H1 (cell line): ENCODE results near the gene CA7. TPM values are rescaled to one million over a fixed set of nuclear protein-coding genes. Genes with fewer than 3 reads are reported as not detected.

Source experiments
- CTCF ChIA-PET: fragments of 300-600 bp; sonication (Branson Sonifier 250); formaldehyde crosslinking; loops from one replicate; lab custom pipeline; 2021; ENCODE audit not compliant: partially characterized antibody; lab: Charles Lee
- POLR2A ChIA-PET: fragments of 300-600 bp; sonication (Branson Sonifier 250); formaldehyde crosslinking; loops from one replicate; lab custom pipeline; 2021; ENCODE audit warnings: inconsistent platforms; ENCODE audit not compliant: partially characterized antibody; lab: Charles Lee
- DNase-seq, 2 experiments: peaks; one replicate each; pipeline versions ENCODE4 v3.0.0 to v3.0.0-alpha.2; 2010 to 2022; ENCODE audit warnings: low spot score in 2 of 2, low read depth in 1 of 2, mixed read lengths in 1 of 2
- FAIRE-seq: peaks from 2 replicates; lab custom pipeline; 2011; peaks lifted over from hg19 to GRCh38; lab: Jason Lieb, UNC
- H2AFZ ChIP-seq: 2 replicates; pipeline ENCODE4 v1.8.1; 2012; ENCODE audit warnings: low read length, inconsistent platforms
- H2AK5ac ChIP-seq: 2 replicates; pipeline ENCODE4 v1.6.1; 2013; ENCODE audit warnings: low read depth, low read length
- H2BK120ac ChIP-seq: replicated peaks from 2 replicates; pipeline ENCODE3; 2013; ENCODE audit warnings: low read depth, low read length, inconsistent platforms
- H2BK12ac ChIP-seq: 2 replicates; pipeline ENCODE4 v1.6.1; 2013; ENCODE audit warnings: low read depth, low read length
- H2BK15ac ChIP-seq: 2 replicates; pipeline ENCODE4 v1.6.1; 2013; ENCODE audit warnings: low read length
- H2BK20ac ChIP-seq: 2 replicates; pipeline ENCODE4 v1.6.1; 2013; ENCODE audit warnings: low read length
- H2BK5ac ChIP-seq: 2 replicates; pipeline ENCODE4 v1.6.1; 2013; ENCODE audit warnings: low read depth, low read length
- H3K14ac ChIP-seq: 2 replicates; pipeline ENCODE4 v1.6.1; 2013; ENCODE audit warnings: inconsistent platforms; ENCODE audit not compliant: insufficient read length
- H3K18ac ChIP-seq: 2 replicates; pipeline ENCODE4 v1.6.1; 2013; ENCODE audit warnings: low read length; ENCODE audit errors: extremely low read depth
- H3K23ac ChIP-seq: 2 replicates; pipeline ENCODE4 v1.6.1; 2013; ENCODE audit warnings: inconsistent platforms; ENCODE audit not compliant: insufficient read length
- H3K23me2 ChIP-seq: 2 replicates; pipeline ENCODE4 v1.6.1; 2013; ENCODE audit warnings: low read depth, low read length
- H3K27ac ChIP-seq: 2 replicates; pipeline ENCODE4 v1.6.1; 2011; ENCODE audit warnings: low read depth, low read length, inconsistent platforms
- H3K27me3 ChIP-seq, 4 experiments: replicated peaks in 1 of 4; 1 replicate in 1 of 4; 2 replicates in 3 of 4; pipeline versions ENCODE4 v1.6.1 to v1.8.1; 2011 to 2013; ENCODE audit warnings: low read length in 3 of 4, mild to moderate bottlenecking in 3 of 4, inconsistent platforms in 2 of 4, mixed read lengths in 2 of 4, moderate library complexity in 1 of 4; ENCODE audit not compliant: control insufficient read depth in 3 of 4, insufficient read depth in 3 of 4; ENCODE audit errors: extremely low read depth in 1 of 4
- H3K36me3 ChIP-seq, 4 experiments: 2 replicates each; pipeline versions ENCODE4 v1.6.1 to v1.8.1; 2011 to 2013; ENCODE audit warnings: mild to moderate bottlenecking in 4 of 4, low read length in 3 of 4, moderate library complexity in 2 of 4, control low read depth in 1 of 4, inconsistent platforms in 1 of 4; ENCODE audit not compliant: insufficient read depth in 4 of 4, control insufficient read depth in 2 of 4
- H3K4ac ChIP-seq: replicated peaks from 2 replicates; pipeline ENCODE3; 2013; ENCODE audit warnings: low read length, low read depth, mixed read lengths, inconsistent platforms; ENCODE audit not compliant: insufficient read length
- H3K4me1 ChIP-seq, 4 experiments: replicated peaks in 1 of 4; 1 replicate in 1 of 4; 2 replicates in 3 of 4; pipeline versions ENCODE4 v1.6.1 to v1.8.1; 2011 to 2013; ENCODE audit warnings: low read length in 3 of 4, inconsistent platforms in 2 of 4, mixed read lengths in 1 of 4; ENCODE audit not compliant: insufficient read depth in 4 of 4, control insufficient read depth in 3 of 4
- H3K4me2 ChIP-seq, 2 experiments: 2 replicates each; pipeline versions ENCODE4 v1.6.1 to v1.8.1; 2011 to 2013; ENCODE audit warnings: low read depth in 2 of 2, low read length in 2 of 2, control low read depth in 1 of 2, inconsistent platforms in 1 of 2, mild to moderate bottlenecking in 1 of 2; ENCODE audit not compliant: insufficient read depth in 1 of 2
- H3K4me3 ChIP-seq, 4 experiments: fragments of 200-600, 300-600 bp in 1 of 4; sonication (generic), shearing (Covaris generic), sonication (Bioruptor Twin) in 1 of 4; 2 replicates each; pipeline versions ENCODE4 v1.5.1 to v1.8.1; 2011 to 2016; ENCODE audit warnings: low read length in 4 of 4, low read depth in 3 of 4, control low read depth in 2 of 4, inconsistent platforms in 2 of 4, mild to moderate bottlenecking in 2 of 4, mixed read lengths in 1 of 4, moderate library complexity in 1 of 4; ENCODE audit not compliant: insufficient read depth in 2 of 4; ENCODE audit errors: extremely low read depth in 1 of 4
- H3K56ac ChIP-seq: replicated peaks from 2 replicates; pipeline ENCODE3; 2013; ENCODE audit warnings: low read depth, mild to moderate bottlenecking, mixed read lengths, low read length, inconsistent platforms; ENCODE audit not compliant: insufficient read length
- H3K79me1 ChIP-seq: 2 replicates; pipeline ENCODE4 v1.6.1; 2013; ENCODE audit warnings: low read depth, low read length, control low read depth
- H3K79me2 ChIP-seq, 2 experiments: 2 replicates each; pipeline versions ENCODE4 v1.6.1 to v1.8.1; 2012 to 2013; ENCODE audit warnings: low read length in 2 of 2, mild to moderate bottlenecking in 2 of 2, inconsistent platforms in 1 of 2; ENCODE audit not compliant: insufficient read depth in 2 of 2, control insufficient read depth in 1 of 2
- H3K9ac ChIP-seq, 4 experiments: replicated peaks in 1 of 4; 1 replicate in 1 of 4; 2 replicates in 3 of 4; pipeline versions ENCODE4 v1.6.1 to v1.8.1; 2011 to 2013; ENCODE audit warnings: low read depth in 3 of 4, low read length in 3 of 4, control low read depth in 2 of 4, mild to moderate bottlenecking in 2 of 4, moderate library complexity in 2 of 4, inconsistent platforms in 1 of 4; ENCODE audit errors: extremely low read depth in 1 of 4
- H3K9me3 ChIP-seq, 2 experiments: 2 replicates each; pipeline versions ENCODE4 v1.6.1 to v1.8.1; 2012 to 2013; ENCODE audit warnings: mild to moderate bottlenecking in 2 of 2, moderate library complexity in 2 of 2, control low read depth in 1 of 2, inconsistent platforms in 1 of 2, low read depth in 1 of 2, low read length in 1 of 2, mixed read lengths in 1 of 2; ENCODE audit not compliant: insufficient read depth in 2 of 2
- H4K20me1 ChIP-seq, 2 experiments: replicated peaks in 1 of 2; 2 replicates each; pipeline versions ENCODE3 to v1.8.1; 2011 to 2013; ENCODE audit warnings: inconsistent platforms in 2 of 2, low read length in 2 of 2, mild to moderate bottlenecking in 1 of 2; ENCODE audit not compliant: insufficient read depth in 2 of 2, control insufficient read depth in 1 of 2
- H4K5ac ChIP-seq: 2 replicates; pipeline ENCODE4 v1.6.1; 2013; ENCODE audit warnings: low read length, low read depth, mixed read lengths, inconsistent platforms; ENCODE audit not compliant: insufficient read length
- H4K8ac ChIP-seq: 2 replicates; pipeline ENCODE4 v1.8.0; 2013; ENCODE audit warnings: mild to moderate bottlenecking, moderate library complexity, low read length, inconsistent platforms; ENCODE audit not compliant: insufficient read depth; ENCODE audit errors: extremely low read depth
- H4K91ac ChIP-seq: replicated peaks from 2 replicates; pipeline ENCODE3; 2013; ENCODE audit warnings: low read length, mixed read lengths, inconsistent platforms; ENCODE audit not compliant: insufficient read length
- BACH1 ChIP-seq: IDR thresholded peaks from 2 replicates; pipeline ENCODE4 v1.6.1; 2012; ENCODE audit warnings: low read length, improper control_type of control experiment
- BCL11A ChIP-seq, 2 experiments: IDR thresholded peaks; one replicate each; pipeline ENCODE4 v1.6.1; 2011; ENCODE audit warnings: low read depth in 2 of 2, low read length in 2 of 2, mild to moderate bottlenecking in 2 of 2
- EGR1 ChIP-seq: IDR thresholded peaks from 2 replicates; pipeline ENCODE4 v1.6.1; 2011; ENCODE audit warnings: low read depth, low read length, borderline replicate concordance
- KDM1A ChIP-seq: fragments of 200-600, 300-600 bp; sonication (generic); IDR thresholded peaks from 2 replicates; pipeline ENCODE4 v1.7.1; 2016; ENCODE audit warnings: mild to moderate bottlenecking, low read length, borderline replicate concordance
- PHF8 ChIP-seq: fragments of 200-600 bp; sonication (generic); conservative IDR thresholded peaks from 2 replicates; pipeline ENCODE4 v1.7.1; 2012; ENCODE audit warnings: low read depth, mild to moderate bottlenecking, inconsistent platforms, low read length, moderate library complexity
- RNF2 ChIP-seq: fragments of 200-900, 300-1000 bp; sonication (generic); IDR thresholded peaks from 2 replicates; pipeline ENCODE4 v1.7.1; 2016; ENCODE audit warnings: borderline replicate concordance, low read depth, mild to moderate bottlenecking, antibody characterized with exemption, low read length; ENCODE audit not compliant: poor library complexity, severe bottlenecking; ENCODE audit errors: missing control alignments
- SP4 ChIP-seq: IDR thresholded peaks from 2 replicates; pipeline ENCODE4 v1.6.1; 2012; ENCODE audit warnings: low read length, inconsistent platforms
- USF2 ChIP-seq: IDR thresholded peaks from 2 replicates; pipeline ENCODE4 v1.6.1; 2011; ENCODE audit warnings: low read length, improper control_type of control experiment
- WGBS, 2 experiments: shearing (Covaris generic) in 1 of 2; methylation state at CpG; one replicate each; pipeline versions ENCODE4 v1.1.6 to v1.1.7; 2013 to 2015; ENCODE audit warnings: low lambda C conversion rate in 2 of 2, mixed read lengths in 2 of 2, inconsistent platforms in 1 of 2, low coverage in 1 of 2, missing lambda C conversion rate in 1 of 2; ENCODE audit not compliant: insufficient replicate concordance in 2 of 2, insufficient coverage in 1 of 2, insufficient read length in 1 of 2; ENCODE audit errors: extremely low coverage in 1 of 2, missing lambda C conversion rate in 1 of 2; 5-methylcytosine and 5-hydroxymethylcytosine counted together
- polyA plus RNA-seq, 7 experiments: library from polyadenylated mRNA; depleted of rRNA in 3 of 7; stranded (reverse) in 5 of 7; unstranded in 2 of 7; fragments of >200 nt in 5 of 7; fragments of 200-250 nt in 2 of 7; gene quantifications; 1 replicate in 5 of 7; 2 replicates in 1 of 7; 4 replicates in 1 of 7; pipeline versions ENCODE4 v1.2.1 to v1.2.3, GENCODE V29; 2011 to 2013; ENCODE audit warnings: missing spikeins in 2 of 7, mixed read lengths in 2 of 7
- total RNA-seq: library from RNA; stranded (reverse); fragmentation: NEBNext Ultra II Directional; extraction: Animal tissue kit (Norgen Biotek cat#: 25700); gene quantifications from 2 replicates; pipeline ENCODE4 v1.2.1, GENCODE V29; 2021

The CA7 gene
- total and polyA plus RNA-seq, 2 of the 8 experiments (the other 6 are each of a cell fraction or from before 2014, with no cell fraction given), result 1.7 to 2.7 TPM

DNA sequence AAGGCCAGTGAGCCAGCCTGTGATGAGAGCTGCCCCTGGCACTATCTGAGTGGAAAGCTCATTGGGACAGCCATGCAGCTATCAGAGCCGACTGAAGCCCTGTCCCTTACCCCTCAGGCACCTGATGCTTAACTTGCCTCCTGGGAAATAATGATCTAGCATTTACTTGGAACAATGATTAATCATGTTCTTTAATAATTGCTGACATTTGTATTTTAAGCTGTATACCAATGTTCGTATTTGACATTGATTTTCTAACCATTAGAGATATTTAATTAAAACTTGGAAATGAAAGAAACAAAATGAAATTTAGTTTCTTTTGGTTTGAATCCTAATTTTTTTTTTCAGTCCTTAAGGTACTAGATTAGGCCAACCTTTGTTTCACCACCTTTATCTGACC is 46.6 kb downstream of the CA7 start:
- H2BK20ac ChIP-seq, result no peak overlapping the region
- no peaks in the 10 kb centered on the region for H3K4me1 ChIP-seq
- H2BK12ac ChIP-seq, result no peak overlapping the region
- H3K4ac ChIP-seq, result no peak overlapping the region
- H4K20me1 ChIP-seq, result peaks cover 9 to 14% of the 10 kb centered on the region in 2 experiments
- H3K36me3 ChIP-seq, result peaks cover 0 to 16% (median 7%) of the 10 kb centered on the region in 4 experiments; a peak in 4 of 8 replicates
- H3K4me3 ChIP-seq, result no peak overlapping the region
- H3K23me2 ChIP-seq, result no peaks in the 10 kb centered on the region
- H3K14ac ChIP-seq, result no peak overlapping the region
- H4K5ac ChIP-seq, result no peak overlapping the region
- no peaks in the 10 kb centered on the region; a peak in 1 of 4 replicates for H3K79me2 ChIP-seq
- ChIA-PET POLR2A (interaction anchor here (2.4 kb wide), 1 partner anchor 10 kb away, joined by 12 read pairs; the partner anchor contains the start of gene PDP2), CTCF (interaction anchor here (0.6 to 42.0 kb wide), 7 partner anchors 11 to 436 kb away, joined by 3 to 1009 read pairs (median 4); partner anchors contain the start of genes CDH16, KCTD19, LRRC36 and PDP2)
- H4K91ac ChIP-seq, result no peak overlapping the region
- H2BK120ac ChIP-seq, result no peak overlapping the region
- H2AFZ ChIP-seq, result no peak overlapping the region
- no peak overlapping the region for H2BK15ac ChIP-seq
- H4K8ac ChIP-seq, result no peak overlapping the region
- no peak overlapping the region for H3K9ac ChIP-seq
- no peak overlapping the region for H3K23ac ChIP-seq
- WGBS, 2 experiments, result 87% methylated on average over 2 of the region's 2 CpGs; no CpG with 5 or more reads in 1 of the 2 experiments
- no peaks in the 10 kb centered on the region for H3K79me1 ChIP-seq
- no peak overlapping the region for H2BK5ac ChIP-seq
- H3K18ac ChIP-seq, result no peak overlapping the region
- no peaks in the 10 kb centered on the region for H3K27me3 ChIP-seq
- no peak overlapping the region for H2AK5ac ChIP-seq
- H3K27ac ChIP-seq, result no peak overlapping the region
- no peaks in the 10 kb centered on the region for H3K9me3 ChIP-seq
- no peak for DNase-seq
- FAIRE-seq, result no peak
- H3K4me2 ChIP-seq, result no peak overlapping the region
- H3K56ac ChIP-seq, result no peak overlapping the region
- no peak for TF ChIP-seq RNF2
- no peak for TF ChIP-seq USF2
- TF ChIP-seq EGR1, result no peak
- TF ChIP-seq SP4, result no peak
- TF ChIP-seq BACH1, result no peak
- TF ChIP-seq KDM1A, result no peak
- no peak for TF ChIP-seq PHF8
- no peak for TF ChIP-seq BCL11A (IDR thresholded peaks at IDR 0.05; ENCODE audit: low read depth in 2 of 2, low read length in 2 of 2)
